SK-N-SH (cell line): Measurements from ENCODE around the gene RAB20. TPM values are rescaled to one million over a fixed set of nuclear protein-coding genes. Genes with fewer than 3 reads are reported as not detected.

Experiments used
- CTCF ChIA-PET: fragments of 300-600, 350-600 bp; formaldehyde crosslinking; extraction: SDS; loops from one replicate; lab custom pipeline; 2021; lab: Yijun Ruan, JAX
- POLR2A ChIA-PET: fragments of 350-600 bp; sonication (Branson Sonifier 250); formaldehyde crosslinking; extraction: SDS; loops from one replicate; lab custom pipeline; 2020; ENCODE audit warnings: antibody characterized with exemption, inconsistent platforms; lab: Yijun Ruan, JAX
- DNase-seq: peaks from one replicate; pipeline ENCODE4 v3.0.0; 2012
- H2AFZ ChIP-seq: fragments of 200-600 bp; sonication (generic); 2 replicates; pipeline ENCODE4 v1.8.1; 2016; ENCODE audit warnings: antibody characterized with exemption, mild to moderate bottlenecking, low read depth
- H3F3A ChIP-seq: fragments of 200-600 bp; sonication (generic); replicated peaks from 2 replicates; pipeline ENCODE3; 2016; ENCODE audit warnings: antibody characterized with exemption, mild to moderate bottlenecking; ENCODE audit not compliant: insufficient read depth
- H3K27ac ChIP-seq, 2 experiments: fragments of 200-500 bp in 1 of 2; fragments of 200-600 bp in 1 of 2; sonication (Bioruptor generic) in 1 of 2; sonication (generic), shearing (Covaris generic) in 1 of 2; 2 replicates each; pipeline versions ENCODE4 v1.5.1 to v1.6.1; 2014 to 2016; ENCODE audit warnings: low read depth in 2 of 2, inconsistent platforms in 1 of 2, low read length in 1 of 2, mild to moderate bottlenecking in 1 of 2, mixed read lengths in 1 of 2
- H3K27me3 ChIP-seq: fragments of 200-600 bp; sonication (generic), shearing (Covaris generic); 2 replicates; pipeline ENCODE4 v1.6.1; 2016; ENCODE audit warnings: mixed run types; ENCODE audit not compliant: insufficient read depth
- H3K36me3 ChIP-seq, 2 experiments: fragments of 200-500 bp in 1 of 2; fragments of 200-600 bp in 1 of 2; sonication (Bioruptor generic) in 1 of 2; sonication (generic) in 1 of 2; replicated peaks in 1 of 2; 2 replicates each; pipeline versions ENCODE3 to v1.5.1; 2014 to 2016; ENCODE audit warnings: low read length in 1 of 2, mild to moderate bottlenecking in 1 of 2; ENCODE audit not compliant: insufficient read depth in 2 of 2, control insufficient read depth in 1 of 2
- H3K4me1 ChIP-seq, 2 experiments: fragments of 200-500 bp in 1 of 2; fragments of 200-600 bp in 1 of 2; sonication (Bioruptor generic) in 1 of 2; sonication (generic), shearing (Covaris generic) in 1 of 2; 2 replicates each; pipeline versions ENCODE4 v1.5.1 to v1.6.1; 2014 to 2016; ENCODE audit warnings: low read depth in 1 of 2, low read length in 1 of 2, mixed run types in 1 of 2; ENCODE audit not compliant: insufficient read depth in 2 of 2, control insufficient read depth in 1 of 2
- H3K4me2 ChIP-seq: fragments of 200-600 bp; sonication (generic), shearing (Covaris generic); 2 replicates; pipeline ENCODE4 v1.6.1; 2017; ENCODE audit warnings: mixed run types
- H3K4me3 ChIP-seq, 2 experiments: fragments of 200-500 bp in 1 of 2; fragments of 200-600 bp in 1 of 2; sonication (Bioruptor generic) in 1 of 2; sonication (generic), shearing (Covaris generic) in 1 of 2; 2 replicates each; pipeline versions ENCODE4 v1.5.1 to v1.8.1; 2014 to 2016; ENCODE audit warnings: low read depth in 2 of 2, inconsistent platforms in 1 of 2, low read length in 1 of 2, mild to moderate bottlenecking in 1 of 2, mixed read lengths in 1 of 2, moderate library complexity in 1 of 2
- H3K79me2 ChIP-seq: fragments of 200-600 bp; sonication (generic); 2 replicates; pipeline ENCODE4 v1.8.1; 2017; ENCODE audit warnings: mild to moderate bottlenecking; ENCODE audit not compliant: insufficient read depth
- H3K9ac ChIP-seq: fragments of 200-600 bp; sonication (generic); 2 replicates; pipeline ENCODE4 v1.6.1; 2017; ENCODE audit warnings: mixed run types
- H3K9me2 ChIP-seq: fragments of 200-600 bp; sonication (generic); 2 replicates; pipeline ENCODE4 v1.6.1; 2017; ENCODE audit warnings: mixed run types
- H3K9me3 ChIP-seq: fragments of 200-600 bp; sonication (generic); 2 replicates; pipeline ENCODE4 v1.6.1; 2017; ENCODE audit warnings: mixed run types, mild to moderate bottlenecking, moderate library complexity
- H4K20me1 ChIP-seq: fragments of 200-600 bp; sonication (generic); 2 replicates; pipeline ENCODE4 v1.6.1; 2017; ENCODE audit warnings: mild to moderate bottlenecking, mixed run types; ENCODE audit not compliant: insufficient read depth
- EZH2phosphoT487 ChIP-seq: fragments of 200-600 bp; sonication (generic); IDR thresholded peaks from 2 replicates; pipeline ENCODE4 v1.6.1; 2017; ENCODE audit warnings: low read depth, mixed run types, mild to moderate bottlenecking, antibody characterized with exemption, moderate library complexity, borderline replicate concordance
- FOSL2 ChIP-seq: IDR thresholded peaks from 2 replicates; pipeline ENCODE4 v1.4.0; 2012; ENCODE audit warnings: low read depth, mild to moderate bottlenecking, moderate library complexity, borderline replicate concordance
- GATA2 ChIP-seq: sonication (generic); formaldehyde crosslinking; IDR thresholded peaks from 2 replicates; pipeline ENCODE4 v1.5.0; 2020; ENCODE audit warnings: mild to moderate bottlenecking, missing genetic modification reagents
- IRF3 ChIP-seq: fragments of 150-350 bp; IDR thresholded peaks from 2 replicates; pipeline ENCODE4 v1.6.1; 2016; ENCODE audit warnings: mild to moderate bottlenecking, low read depth, low read length
- NFIC ChIP-seq: IDR thresholded peaks from 2 replicates; pipeline ENCODE4 v1.4.0; 2012; ENCODE audit warnings: borderline replicate concordance
- NRF1 ChIP-seq: IDR thresholded peaks from 2 replicates; pipeline ENCODE4 v1.6.1; 2012; ENCODE audit warnings: low read depth, mild to moderate bottlenecking, low read length
- RCOR1 ChIP-seq: fragments of 150-350 bp; IDR thresholded peaks from 2 replicates; pipeline ENCODE4 v1.6.1; 2017; ENCODE audit warnings: antibody characterized with exemption, low read length
- SIN3A ChIP-seq: IDR thresholded peaks from 2 replicates; pipeline ENCODE4 v1.6.1; 2012; ENCODE audit warnings: low read depth, mild to moderate bottlenecking, low read length, moderate library complexity, borderline replicate concordance
- SMC3 ChIP-seq: IDR thresholded peaks from 2 replicates; pipeline ENCODE4 v1.6.1; 2012; ENCODE audit warnings: low read depth, low read length, improper control_type of control experiment
- TCF12 ChIP-seq: IDR thresholded peaks from 2 replicates; pipeline ENCODE4 v1.4.0; 2012
- TEAD4 ChIP-seq: IDR thresholded peaks from 2 replicates; pipeline ENCODE4 v1.4.0; 2012; ENCODE audit warnings: mild to moderate bottlenecking, borderline replicate concordance; ENCODE audit not compliant: insufficient read depth
- ZBTB33 ChIP-seq: IDR thresholded peaks from 2 replicates; pipeline ENCODE4 v1.4.0; 2012; ENCODE audit warnings: low read depth, borderline replicate concordance
- WGBS: methylation state at CpG from one replicate; pipeline ENCODE4 v1.1.6; 2017; ENCODE audit warnings: low lambda C conversion rate; 5-methylcytosine and 5-hydroxymethylcytosine counted together
- polyA plus RNA-seq, 3 experiments: library from polyadenylated mRNA; depleted of rRNA; stranded (reverse); fragments of >200 nt; gene quantifications; 2 replicates each; pipeline ENCODE4 v1.2.3, GENCODE V29; 2012
- TF ChIP-seq, protein P1 (sequence below): IDR thresholded peaks from 2 replicates; pipeline ENCODE4 v1.4.0; 2012; ENCODE audit warnings: low read depth
- TF ChIP-seq, protein P2 (sequence below): fragments of 150-350 bp; IDR thresholded peaks from 2 replicates; pipeline ENCODE4 v1.6.1; 2017; ENCODE audit warnings: antibody characterized with exemption, low read length, low read depth, borderline replicate concordance
- TF ChIP-seq, protein P3 (sequence below): IDR thresholded peaks from 2 replicates; pipeline ENCODE4 v1.4.0; 2012; ENCODE audit warnings: low read depth, borderline replicate concordance

The RAB20 gene
- polyA plus RNA-seq, 1 of the 3 experiments (the other 2 are of a cell fraction) = 5.2 TPM

DNA sequence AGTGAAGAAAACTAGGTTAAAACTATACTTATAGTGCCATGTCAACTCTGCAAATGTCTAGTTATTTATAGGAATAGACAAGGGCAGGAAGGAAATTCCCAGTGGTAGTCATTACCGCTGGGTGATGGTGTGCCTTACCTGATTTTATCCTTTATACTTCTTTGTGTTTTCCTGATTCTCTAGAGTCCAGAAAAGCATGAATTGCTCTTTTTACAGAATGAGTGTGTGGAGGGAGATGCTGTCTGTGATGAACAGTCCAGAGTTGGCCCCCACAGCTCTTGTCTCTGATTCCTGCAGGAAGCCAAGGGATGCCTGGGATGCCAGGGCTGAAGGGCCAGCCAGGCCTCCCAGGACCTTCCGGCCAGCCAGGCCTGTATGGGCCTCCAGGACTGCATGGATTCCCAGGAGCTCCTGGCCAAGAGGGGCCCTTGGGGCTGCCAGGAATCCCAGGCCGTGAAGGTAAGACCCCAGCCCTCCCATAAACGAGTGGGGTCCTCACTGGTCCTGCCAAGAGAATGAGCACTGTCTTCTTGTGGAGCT, 83.7 kb downstream of the RAB20 start (continued):
- TF ChIP-seq RCOR1 = no peak
- TF ChIP-seq, protein P1, sequence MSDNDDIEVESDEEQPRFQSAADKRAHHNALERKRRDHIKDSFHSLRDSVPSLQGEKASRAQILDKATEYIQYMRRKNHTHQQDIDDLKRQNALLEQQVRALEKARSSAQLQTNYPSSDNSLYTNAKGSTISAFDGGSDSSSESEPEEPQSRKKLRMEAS = no peak
- TF ChIP-seq, protein P2, sequence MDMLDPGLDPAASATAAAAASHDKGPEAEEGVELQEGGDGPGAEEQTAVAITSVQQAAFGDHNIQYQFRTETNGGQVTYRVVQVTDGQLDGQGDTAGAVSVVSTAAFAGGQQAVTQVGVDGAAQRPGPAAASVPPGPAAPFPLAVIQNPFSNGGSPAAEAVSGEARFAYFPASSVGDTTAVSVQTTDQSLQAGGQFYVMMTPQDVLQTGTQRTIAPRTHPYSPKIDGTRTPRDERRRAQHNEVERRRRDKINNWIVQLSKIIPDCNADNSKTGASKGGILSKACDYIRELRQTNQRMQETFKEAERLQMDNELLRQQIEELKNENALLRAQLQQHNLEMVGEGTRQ = no peak
- TF ChIP-seq EZH2phosphoT487 = no peak
- TF ChIP-seq SMC3 = no peak
- no peak for TF ChIP-seq TCF12
- no peak for TF ChIP-seq IRF3

- TF ChIP-seq NFIC (no peak), SIN3A (no peak), TEAD4 (no peak), ZBTB33 (no peak), GATA2 (no peak), FOSL2 (no peak), NRF1 (no peak)
- TF ChIP-seq, protein P2 = no peak
- TF ChIP-seq, protein P3, sequence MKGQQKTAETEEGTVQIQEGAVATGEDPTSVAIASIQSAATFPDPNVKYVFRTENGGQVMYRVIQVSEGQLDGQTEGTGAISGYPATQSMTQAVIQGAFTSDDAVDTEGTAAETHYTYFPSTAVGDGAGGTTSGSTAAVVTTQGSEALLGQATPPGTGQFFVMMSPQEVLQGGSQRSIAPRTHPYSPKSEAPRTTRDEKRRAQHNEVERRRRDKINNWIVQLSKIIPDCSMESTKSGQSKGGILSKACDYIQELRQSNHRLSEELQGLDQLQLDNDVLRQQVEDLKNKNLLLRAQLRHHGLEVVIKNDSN = no peak
- H3K4me2 ChIP-seq = no peak overlapping the region
These were observed 85.3 kb downstream of the RAB20 start for GRCh38 chr13:110476220-110476617.

More at GRCh38 chr13:110476220-110476617, 85.3 kb downstream of the RAB20 start:
- no peak overlapping the region for H3K9ac ChIP-seq
- no peak for DNase-seq
- H3F3A ChIP-seq = no peaks in the 10 kb centered on the region
- ChIA-PET POLR2A (no interaction called here), CTCF (interaction anchor here (1.4 to 2.7 kb wide), 2 partner anchors 21 to 238 kb away, joined by 3 to 8 read pairs; no protein-coding TSS in a partner anchor)
- H3K27me3 ChIP-seq = no peaks in the 10 kb centered on the region
- no peak overlapping the region for H3K4me3 ChIP-seq
- H4K20me1 ChIP-seq = no peaks in the 10 kb centered on the region
- H3K9me3 ChIP-seq = no peaks in the 10 kb centered on the region
- no peaks in the 10 kb centered on the region for H3K79me2 ChIP-seq
- H3K36me3 ChIP-seq = peaks cover 8 to 36% of the 10 kb centered on the region in 2 experiments
- no peaks in the 10 kb centered on the region for H3K9me2 ChIP-seq
- 90% methylated on average over 9 of the region's 12 CpGs for WGBS
- H3K4me1 ChIP-seq = peaks cover 0 to 26% of the 10 kb centered on the region in 2 experiments; a peak in 2 of 4 replicates
- no peak overlapping the region for H3K27ac ChIP-seq
- no peak overlapping the region for H2AFZ ChIP-seq
